OCI-LY7 (cell line): ENCODE results near the gene CFL2. TPM values are rescaled to one million over a fixed set of nuclear protein-coding genes. Genes with fewer than 3 reads are reported as not detected.

Experiments used
- BruUV-seq: library from RNA; stranded (reverse); fragments of 400-500 nt; replicated peaks from 2 replicates; lab custom pipeline; 2021; lab: Mats Ljungman, UMichigan
- CTCF ChIA-PET: fragments of 300-600 bp; sonication (Branson Sonifier 250); formaldehyde crosslinking; loops from one replicate; lab custom pipeline; 2022; ENCODE audit warnings: antibody characterized with exemption; ENCODE audit not compliant: unreplicated experiment; lab: Charles Lee
- POLR2A ChIA-PET: fragments of 300-600 bp; sonication (Branson Sonifier 250); formaldehyde crosslinking; loops from one replicate; lab custom pipeline; 2022; ENCODE audit warnings: antibody characterized with exemption; lab: Charles Lee
- DNase-seq: peaks from one replicate; pipeline ENCODE4 v3.0.0-alpha.2; 2015; ENCODE audit warnings: low spot score
- H2AFZ ChIP-seq: fragments of 200-600 bp; sonication (generic), shearing (Covaris generic); 2 replicates; pipeline ENCODE4 v1.6.1; 2014; ENCODE audit warnings: mild to moderate bottlenecking, antibody characterized with exemption, low read length, moderate library complexity
- H3K27ac ChIP-seq: fragments of 200-600 bp; sonication (generic); 2 replicates; pipeline ENCODE4 v1.5.1; 2014; ENCODE audit warnings: mixed run types, low read depth, mild to moderate bottlenecking, moderate library complexity, low read length, inconsistent platforms; ENCODE audit not compliant: poor library complexity, severe bottlenecking
- H3K36me3 ChIP-seq: fragments of 200-600 bp; sonication (generic); 2 replicates; pipeline ENCODE4 v1.6.1; 2014; ENCODE audit warnings: mild to moderate bottlenecking, antibody characterized with exemption, low read length, moderate library complexity, mixed read lengths; ENCODE audit not compliant: insufficient read depth
- H3K4me1 ChIP-seq: fragments of 200-600 bp; sonication (generic); 2 replicates; pipeline ENCODE4 v1.5.1; 2014; ENCODE audit warnings: mild to moderate bottlenecking, low read length; ENCODE audit not compliant: insufficient read depth, poor library complexity, severe bottlenecking
- H3K4me2 ChIP-seq: fragments of 200-600 bp; sonication (generic); 2 replicates; pipeline ENCODE4 v1.6.1; 2014; ENCODE audit warnings: mild to moderate bottlenecking, low read length
- H3K4me3 ChIP-seq: fragments of 200-600 bp; sonication (generic); 2 replicates; pipeline ENCODE4 v1.5.1; 2014; ENCODE audit warnings: mild to moderate bottlenecking, low read depth, low read length; ENCODE audit not compliant: poor library complexity, severe bottlenecking
- H3K79me2 ChIP-seq: fragments of 200-600 bp; sonication (generic); 2 replicates; pipeline ENCODE4 v1.6.1; 2016; ENCODE audit warnings: low read depth, mild to moderate bottlenecking, low read length, moderate library complexity, mixed read lengths; ENCODE audit not compliant: insufficient read depth
- H3K9me2 ChIP-seq: fragments of 200-600 bp; sonication (generic); 2 replicates; pipeline ENCODE4 v1.6.1; 2016; ENCODE audit warnings: mild to moderate bottlenecking, low read length, mixed read lengths; ENCODE audit not compliant: insufficient read depth
- H3K9me3 ChIP-seq: fragments of 200-600 bp; sonication (generic); 2 replicates; pipeline ENCODE4 v1.6.1; 2014; ENCODE audit warnings: mild to moderate bottlenecking, mixed run types, low read length, mixed read lengths
- H4K20me1 ChIP-seq: fragments of 200-600 bp; sonication (generic); 2 replicates; pipeline ENCODE4 v1.6.1; 2014; ENCODE audit warnings: mild to moderate bottlenecking, antibody characterized with exemption, low read length, moderate library complexity, mixed read lengths; ENCODE audit not compliant: insufficient read depth
- EZH2phosphoT487 ChIP-seq: fragments of 200-600 bp; sonication (generic); IDR thresholded peaks from 2 replicates; pipeline ENCODE4 v1.6.1; 2018; ENCODE audit warnings: low read depth, borderline replicate concordance, mild to moderate bottlenecking, mixed run types, antibody characterized with exemption, low read length, moderate library complexity, mixed read lengths
- intact Hi-C: fragments of 100-400 bp; cut with micrococcal nuclease; formaldehyde crosslinking; loops from one replicate; pipeline ENCODE4 v1.10.0; 2022; ENCODE audit not compliant: unreplicated experiment
- total RNA-seq, 2 experiments: library from RNA; depleted of rRNA in 1 of 2; stranded (reverse); fragments of >200 nt in 1 of 2; shearing (Covaris generic) in 1 of 2; gene quantifications; 2 replicates each; pipeline ENCODE4 v1.2.3, GENCODE V29; 2014 to 2022
- TF ChIP-seq, protein P1 (sequence below): fragments of 200-600 bp; sonication (generic); conservative IDR thresholded peaks from 2 replicates; pipeline ENCODE4 v1.5.1; 2014; ENCODE audit warnings: mild to moderate bottlenecking, antibody characterized with exemption, low read length, moderate library complexity, mixed read lengths

CFL2 gene
- total RNA-seq, 2 experiments from 2014 or later: 7.1 to 24.7 TPM

GRCh38 chr14:34692898-34693227 lies 21.5 kb downstream of the CFL2 start:
- no peaks in the 10 kb centered on the region for H3K79me2 ChIP-seq
- no peak overlapping the region for H3K4me2 ChIP-seq
- H2AFZ ChIP-seq: no peak overlapping the region
- peaks cover 8% of the 10 kb centered on the region for H3K4me1 ChIP-seq
- H3K9me2 ChIP-seq: no peaks in the 10 kb centered on the region
- H4K20me1 ChIP-seq: no peaks in the 10 kb centered on the region
- ChIA-PET POLR2A (interaction anchor here (0.5 to 1.0 kb wide), 3 partner anchors 8 to 1041 kb away, joined by 3 to 5 read pairs (median 4); no protein-coding TSS in a partner anchor), CTCF (no interaction called here)
- TF ChIP-seq, protein P1, sequence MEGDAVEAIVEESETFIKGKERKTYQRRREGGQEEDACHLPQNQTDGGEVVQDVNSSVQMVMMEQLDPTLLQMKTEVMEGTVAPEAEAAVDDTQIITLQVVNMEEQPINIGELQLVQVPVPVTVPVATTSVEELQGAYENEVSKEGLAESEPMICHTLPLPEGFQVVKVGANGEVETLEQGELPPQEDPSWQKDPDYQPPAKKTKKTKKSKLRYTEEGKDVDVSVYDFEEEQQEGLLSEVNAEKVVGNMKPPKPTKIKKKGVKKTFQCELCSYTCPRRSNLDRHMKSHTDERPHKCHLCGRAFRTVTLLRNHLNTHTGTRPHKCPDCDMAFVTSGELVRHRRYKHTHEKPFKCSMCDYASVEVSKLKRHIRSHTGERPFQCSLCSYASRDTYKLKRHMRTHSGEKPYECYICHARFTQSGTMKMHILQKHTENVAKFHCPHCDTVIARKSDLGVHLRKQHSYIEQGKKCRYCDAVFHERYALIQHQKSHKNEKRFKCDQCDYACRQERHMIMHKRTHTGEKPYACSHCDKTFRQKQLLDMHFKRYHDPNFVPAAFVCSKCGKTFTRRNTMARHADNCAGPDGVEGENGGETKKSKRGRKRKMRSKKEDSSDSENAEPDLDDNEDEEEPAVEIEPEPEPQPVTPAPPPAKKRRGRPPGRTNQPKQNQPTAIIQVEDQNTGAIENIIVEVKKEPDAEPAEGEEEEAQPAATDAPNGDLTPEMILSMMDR: no peak
- no peaks in the 10 kb centered on the region for H3K36me3 ChIP-seq
- BruUV-seq: no TSS peak
- intact Hi-C loops: no loop called here
- no peak for DNase-seq
- no peak overlapping the region for H3K27ac ChIP-seq
- no peaks in the 10 kb centered on the region for H3K9me3 ChIP-seq
- H3K4me3 ChIP-seq: no peak overlapping the region

GRCh38 chr14:34692348-34692747 lies 22.0 kb downstream of the CFL2 start:
- no peaks in the 10 kb centered on the region for H3K79me2 ChIP-seq
- intact Hi-C loops: no loop called here
- H2AFZ ChIP-seq: no peak overlapping the region
- H3K4me2 ChIP-seq: no peak overlapping the region
- H3K9me3 ChIP-seq: no peaks in the 10 kb centered on the region
- ChIA-PET POLR2A (interaction anchor here (0.6 kb wide), 1 partner anchor 8 kb away, joined by 5 read pairs; no protein-coding TSS in a partner anchor), CTCF (no interaction called here)
- no peaks in the 10 kb centered on the region for H4K20me1 ChIP-seq
- H3K4me1 ChIP-seq: peaks cover 8% of the 10 kb centered on the region
- H3K4me3 ChIP-seq: no peak overlapping the region
- no TSS peak for BruUV-seq
- H3K36me3 ChIP-seq: no peaks in the 10 kb centered on the region
- TF ChIP-seq EZH2phosphoT487: no peak
- TF ChIP-seq, protein P1: no peak
- H3K27ac ChIP-seq: no peak overlapping the region
- DNase-seq: no peak
- no peaks in the 10 kb centered on the region for H3K9me2 ChIP-seq

GRCh38 chr14:34691206-34691605 lies 23.2 kb downstream of the CFL2 start:
- no peaks in the 10 kb centered on the region for H3K36me3 ChIP-seq
- H3K4me3 ChIP-seq: no peak overlapping the region
- intact Hi-C loops: no loop called here
- no peak for DNase-seq
- no peaks in the 10 kb centered on the region for H3K79me2 ChIP-seq
- H2AFZ ChIP-seq: no peak overlapping the region
- POLR2A ChIA-PET: interaction anchor here (0.9 to 1.5 kb wide), 2 partner anchors 9 to 10 kb away, joined by 3 to 4 read pairs; no protein-coding TSS in a partner anchor
- no peak overlapping the region for H3K27ac ChIP-seq
- no peaks in the 10 kb centered on the region for H3K9me3 ChIP-seq
- H3K4me2 ChIP-seq: no peak overlapping the region
- H3K9me2 ChIP-seq: no peaks in the 10 kb centered on the region
- TF ChIP-seq, protein P1: no peak
- no peak for TF ChIP-seq EZH2phosphoT487
- CTCF ChIA-PET: no interaction called here
- BruUV-seq: no TSS peak
- H4K20me1 ChIP-seq: no peaks in the 10 kb centered on the region
- H3K4me1 ChIP-seq: peaks cover 8% of the 10 kb centered on the region
